ENCODE results near the gene HSPA1L. TPM values are rescaled to one million over a fixed set of nuclear protein-coding genes. Genes with fewer than 3 reads are reported as not detected.
A peak's percentile ranks its signal among the peaks of the same experiment; 100 is the strongest.

The HSPA1L gene
- total RNA-seq, 1 donor from 2014 or later = 0.98 TPM

GRCh38 chr6:31836474-31837368, 21.6 kb upstream of the HSPA1L start:
- FAIRE-seq = no peak
- H3K9me3 ChIP-seq (ENCODE audit: insufficient read depth, low read depth, low read length) = no peaks in the 10 kb centered on the region
- no peak for DNase-seq (ENCODE audit: low read depth)
- no peaks in the 10 kb centered on the region for H3K9me3 Mint-ChIP-seq (ENCODE audit: unreplicated experiment)
- no peaks in the 10 kb centered on the region for H3K27me3 Mint-ChIP-seq (ENCODE audit: low read depth, unreplicated experiment)
- TF ChIP-seq EZH2 (IDR thresholded peaks at IDR 0.05; ENCODE audit: insufficient read depth, low read length) (no peak), CTCF (IDR thresholded peaks at IDR 0.05; ENCODE audit: insufficient read depth, low read depth, low read length) (no peak)
- peak overlapping the region; percentile 91 for H3K9ac ChIP-seq (ENCODE audit: low read length)
- H3K27ac Mint-ChIP-seq (ENCODE audit: unreplicated experiment) = peak overlapping the region; percentile 75
- peaks cover 57% of the 10 kb centered on the region for H4K20me1 ChIP-seq (ENCODE audit: insufficient read depth, low read length)
- H3K4me3 ChIP-seq (ENCODE audit: insufficient read depth, low read depth, low read length) = peak overlapping the region; percentile 93
- H3K79me2 ChIP-seq (ENCODE audit: insufficient read depth, low read length) = peaks cover 52% of the 10 kb centered on the region
- H2AFZ ChIP-seq (ENCODE audit: low read depth, low read length) = no peak overlapping the region
- peak overlapping the region; percentile 100 for H3K4me2 ChIP-seq (ENCODE audit: low read length)
- H3K4me3 Mint-ChIP-seq (ENCODE audit: unreplicated experiment) = peak overlapping the region; percentile 97
- peaks cover 36% of the 10 kb centered on the region for H3K36me3 Mint-ChIP-seq (ENCODE audit: low read depth, unreplicated experiment)
- H3K27me3 ChIP-seq (ENCODE audit: insufficient read depth, low read length) = no peaks in the 10 kb centered on the region
- peak overlapping the region; percentile 54 for H3K27ac ChIP-seq (ENCODE audit: low read depth, low read length)
- peaks cover 36% of the 10 kb centered on the region for H3K36me3 ChIP-seq (ENCODE audit: insufficient read depth, low read length)
- H3K4me1 Mint-ChIP-seq (ENCODE audit: low read depth, unreplicated experiment) = peaks cover 14% of the 10 kb centered on the region
- peaks cover 29% of the 10 kb centered on the region for H3K4me1 ChIP-seq (ENCODE audit: insufficient read depth, low read length)

GRCh38 chr6:31836047-31836473, 21.0 kb upstream of the HSPA1L start:
- TF ChIP-seq CTCF (IDR thresholded peaks at IDR 0.05; ENCODE audit: insufficient read depth, low read depth, low read length) (no peak), EZH2 (IDR thresholded peaks at IDR 0.05; ENCODE audit: insufficient read depth, low read length) (no peak)
- peaks cover 30% of the 10 kb centered on the region for H3K4me1 ChIP-seq (ENCODE audit: insufficient read depth, low read length)
- H3K4me3 ChIP-seq (ENCODE audit: insufficient read depth, low read depth, low read length) = peak overlapping the region; percentile 93
- peak overlapping the region; percentile 91 for H3K9ac ChIP-seq (ENCODE audit: low read length)
- peaks cover 36% of the 10 kb centered on the region for H3K36me3 Mint-ChIP-seq (ENCODE audit: low read depth, unreplicated experiment)
- H3K9me3 ChIP-seq (ENCODE audit: insufficient read depth, low read depth, low read length) = no peaks in the 10 kb centered on the region
- no peaks in the 10 kb centered on the region for H3K9me3 Mint-ChIP-seq (ENCODE audit: unreplicated experiment)
- FAIRE-seq (no peak), DNase-seq (ENCODE audit: low read depth) (no peak)
- H3K4me3 Mint-ChIP-seq (ENCODE audit: unreplicated experiment) = peak overlapping the region; percentile 97
- peaks cover 59% of the 10 kb centered on the region for H3K79me2 ChIP-seq (ENCODE audit: insufficient read depth, low read length)
- no peaks in the 10 kb centered on the region for H3K27me3 Mint-ChIP-seq (ENCODE audit: low read depth, unreplicated experiment)
- H3K4me2 ChIP-seq (ENCODE audit: low read length) = peak overlapping the region; percentile 100
- no peak overlapping the region for H2AFZ ChIP-seq (ENCODE audit: low read depth, low read length)
- peaks cover 54% of the 10 kb centered on the region for H4K20me1 ChIP-seq (ENCODE audit: insufficient read depth, low read length)
- H3K27me3 ChIP-seq (ENCODE audit: insufficient read depth, low read length) = no peaks in the 10 kb centered on the region
- H3K4me1 Mint-ChIP-seq (ENCODE audit: low read depth, unreplicated experiment) = peaks cover 15% of the 10 kb centered on the region
- H3K27ac Mint-ChIP-seq (ENCODE audit: unreplicated experiment) = peak overlapping the region; percentile 75
- peaks cover 36% of the 10 kb centered on the region for H3K36me3 ChIP-seq (ENCODE audit: insufficient read depth, low read length)
- peak overlapping the region; percentile 54 for H3K27ac ChIP-seq (ENCODE audit: low read depth, low read length)

Data from astrocyte (in vitro differentiated cells and primary cell).